Testis (tissue), 2 donors: ENCODE data around the gene PEX14.

Experiments
- POLR2A ChIP-seq: fragments of 450-650 bp; IDR thresholded peaks from one replicate; pipeline ENCODE4 v1.6.1; 2017; ENCODE audit warnings: antibody characterized with exemption, mild to moderate bottlenecking, moderate library complexity
- TF ChIP-seq, protein P1 (sequence below), 3 experiments: fragments of 450-650 bp in 2 of 3; fragments of 200-600 bp in 1 of 3; sonication (generic) in 1 of 3; IDR thresholded peaks; one replicate each; pipeline ENCODE4 v1.5.1; 2016 to 2019; ENCODE audit warnings: antibody characterized with exemption in 3 of 3, mild to moderate bottlenecking in 2 of 3, moderate library complexity in 1 of 3

DNA sequence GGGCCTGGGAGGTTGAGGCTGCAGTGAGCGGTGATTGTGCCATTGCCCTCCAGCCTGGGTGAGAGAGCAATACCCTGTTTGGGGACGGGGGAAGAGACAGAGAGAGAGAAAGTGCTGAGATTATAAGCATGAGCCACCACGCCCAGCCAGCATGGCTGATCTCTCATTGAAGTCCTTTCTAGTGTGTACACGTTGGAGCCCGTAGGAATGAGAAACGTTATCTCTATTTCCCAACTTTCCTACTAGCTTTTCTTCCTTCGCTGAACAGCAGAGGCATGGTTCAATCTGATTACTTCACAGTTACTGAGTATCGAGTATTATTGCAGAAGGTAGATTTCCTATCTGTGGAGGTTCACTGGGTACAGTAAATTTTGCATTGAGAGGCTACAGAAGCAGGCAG, 4.5 kb downstream of the PEX14 start:
- TF ChIP-seq, protein P1, sequence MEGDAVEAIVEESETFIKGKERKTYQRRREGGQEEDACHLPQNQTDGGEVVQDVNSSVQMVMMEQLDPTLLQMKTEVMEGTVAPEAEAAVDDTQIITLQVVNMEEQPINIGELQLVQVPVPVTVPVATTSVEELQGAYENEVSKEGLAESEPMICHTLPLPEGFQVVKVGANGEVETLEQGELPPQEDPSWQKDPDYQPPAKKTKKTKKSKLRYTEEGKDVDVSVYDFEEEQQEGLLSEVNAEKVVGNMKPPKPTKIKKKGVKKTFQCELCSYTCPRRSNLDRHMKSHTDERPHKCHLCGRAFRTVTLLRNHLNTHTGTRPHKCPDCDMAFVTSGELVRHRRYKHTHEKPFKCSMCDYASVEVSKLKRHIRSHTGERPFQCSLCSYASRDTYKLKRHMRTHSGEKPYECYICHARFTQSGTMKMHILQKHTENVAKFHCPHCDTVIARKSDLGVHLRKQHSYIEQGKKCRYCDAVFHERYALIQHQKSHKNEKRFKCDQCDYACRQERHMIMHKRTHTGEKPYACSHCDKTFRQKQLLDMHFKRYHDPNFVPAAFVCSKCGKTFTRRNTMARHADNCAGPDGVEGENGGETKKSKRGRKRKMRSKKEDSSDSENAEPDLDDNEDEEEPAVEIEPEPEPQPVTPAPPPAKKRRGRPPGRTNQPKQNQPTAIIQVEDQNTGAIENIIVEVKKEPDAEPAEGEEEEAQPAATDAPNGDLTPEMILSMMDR (IDR thresholded peaks at IDR 0.05), result no peak
- TF ChIP-seq POLR2A, result no peak
